GM10248 (cell line): ENCODE data around the gene DAB1.

ENCODE experiments used
- CTCF ChIA-PET: fragments of 300-600 bp; sonication (Branson Sonifier 250); formaldehyde crosslinking; extraction: SDS; loops from one replicate; lab custom pipeline; 2021; ENCODE audit warnings: antibody characterized with exemption; lab: Yijun Ruan, JAX
- POLR2A ChIA-PET: fragments of 350-650 bp; sonication (Branson Sonifier 250); formaldehyde crosslinking; extraction: SDS; loops from one replicate; lab custom pipeline; 2020; ENCODE audit warnings: antibody characterized with exemption; lab: Yijun Ruan, JAX
- DNase-seq: peaks from one replicate; pipeline ENCODE4 v3.0.0; 2012; ENCODE audit errors: extremely low spot score
- CTCF ChIP-seq: IDR thresholded peaks from 2 replicates; pipeline ENCODE4 v1.5.1; 2012; ENCODE audit warnings: mild to moderate bottlenecking, low read depth; ENCODE audit errors: extremely low read depth, missing control alignments, control extremely low read depth

Gene DAB1

GRCh38 chr1:57423656-57424211 lies at the start of gene DAB1:
TSS of gene DAB1 (minus strand) at chr1:57424060. CDS start at chr1:57291030, 133,030 bp downstream.
- ChIA-PET POLR2A (no interaction called here), CTCF (no interaction called here)
- DNase-seq: no peak
- TF ChIP-seq CTCF: no peak

GRCh38 chr1:57473448-57473847 lies 49.6 kb upstream of the DAB1 start:
- POLR2A ChIA-PET: no interaction called here
- DNase-seq: no peak
- CTCF ChIA-PET: no interaction called here
- TF ChIP-seq CTCF: no peak

- POLR2A ChIA-PET: no interaction called here
- CTCF ChIA-PET: no interaction called here
- TF ChIP-seq CTCF: no peak
- no peak for DNase-seq
These were observed 48.1 kb upstream of the DAB1 start for GRCh38 chr1:57471995-57472394.

- ChIA-PET CTCF (no interaction called here), POLR2A (no interaction called here)
- TF ChIP-seq CTCF: no peak
- no peak for DNase-seq
These were observed 46.2 kb upstream of the DAB1 start for GRCh38 chr1:57470036-57470435.

GRCh38 chr1:57468641-57469523 lies 45.0 kb upstream of the DAB1 start:
- TF ChIP-seq CTCF: no peak
- POLR2A ChIA-PET: no interaction called here
- no peak for DNase-seq
- CTCF ChIA-PET: interaction anchor here (1.3 to 1.5 kb wide), 2 partner anchors 17 to 23 kb away, joined by 3 to 4 read pairs; no protein-coding TSS in a partner anchor

GRCh38 chr1:57467830-57468229 lies 44.0 kb upstream of the DAB1 start:
- TF ChIP-seq CTCF: no peak
- no peak for DNase-seq
- ChIA-PET CTCF (interaction anchor here (1.3 to 1.5 kb wide), 2 partner anchors 16 to 24 kb away, joined by 3 to 4 read pairs; no protein-coding TSS in a partner anchor), POLR2A (no interaction called here)
